GM12878 (cell line): Measurements from ENCODE around the gene SH3YL1. TPM values are rescaled to one million over a fixed set of nuclear protein-coding genes. Genes with fewer than 3 reads are reported as not detected.

ENCODE experiments used
- ATAC-seq: fragments of 200-7000 bp; cut with Tn5 transposase; 3 replicates; pipeline ENCODE4 v1.9.1; 2020; ENCODE audit warnings: mild to moderate bottlenecking, moderate library complexity
- BruUV-seq: library from RNA; stranded (reverse); fragments of 400-500 nt; replicated peaks from 2 replicates; lab custom pipeline; 2021; lab: Mats Ljungman, UMichigan
- CTCF ChIA-PET: fragments of 300-600 bp; sonication (Branson Sonifier 250); formaldehyde crosslinking; extraction: SDS; loops from one replicate; lab custom pipeline; 2021; ENCODE audit warnings: inconsistent platforms; lab: Yijun Ruan, JAX
- POLR2A ChIA-PET: fragments of 350-600 bp; formaldehyde crosslinking; extraction: SDS; loops from one replicate; lab custom pipeline; 2021; ENCODE audit warnings: inconsistent platforms; lab: Charles Lee
- RAD21 ChIA-PET: fragments of 300-600 bp; sonication (Branson Sonifier 250); formaldehyde crosslinking; loops from one replicate; lab custom pipeline; 2023; ENCODE audit warnings: antibody characterized with exemption; ENCODE audit not compliant: unreplicated experiment; lab: Charles Lee
- SMC1A ChIA-PET: fragments of 300-600 bp; sonication (Branson Sonifier 250); formaldehyde crosslinking; loops from one replicate; lab custom pipeline; 2023; ENCODE audit not compliant: unreplicated experiment, uncharacterized antibody; lab: Charles Lee
- DNase-seq: peaks from one replicate; pipeline ENCODE4 v3.0.0-alpha.2; 2011; ENCODE audit warnings: low read depth, low spot score
- FAIRE-seq: peaks from 3 replicates; lab custom pipeline; 2011; peaks lifted over from hg19 to GRCh38; lab: Jason Lieb, UNC
- H2AFZ ChIP-seq: 2 replicates; pipeline ENCODE4 v1.6.0; 2011; ENCODE audit warnings: low read depth, low read length, control low read depth; ENCODE audit not compliant: control insufficient read depth
- H3K27ac ChIP-seq: 2 replicates; pipeline ENCODE4 v1.5.1; 2011; ENCODE audit warnings: control low read depth; ENCODE audit not compliant: control insufficient read depth, insufficient read depth
- H3K27me3 ChIP-seq, 2 experiments: replicated peaks in 1 of 2; 2 replicates each; pipeline versions ENCODE4 v1.6.0 to v1.6.1; 2011; ENCODE audit warnings: low read length in 1 of 2; ENCODE audit not compliant: control insufficient read depth in 2 of 2, insufficient read depth in 2 of 2
- H3K36me3 ChIP-seq, 2 experiments: 2 replicates each; pipeline ENCODE4 v1.5.1; 2011; ENCODE audit warnings: low read length in 1 of 2; ENCODE audit not compliant: control insufficient read depth in 2 of 2, insufficient read depth in 2 of 2
- H3K4me1 ChIP-seq: 2 replicates; pipeline ENCODE4 v1.6.1; 2011; ENCODE audit warnings: mild to moderate bottlenecking, low read length, moderate library complexity, mixed read lengths; ENCODE audit not compliant: control insufficient read depth, insufficient read depth
- H3K4me2 ChIP-seq: 2 replicates; pipeline ENCODE4 v1.6.0; 2011; ENCODE audit warnings: control low read depth; ENCODE audit not compliant: control insufficient read depth, insufficient read depth
- H3K4me3 ChIP-seq: fragments of 200-600 bp; sonication (generic); 2 replicates; pipeline ENCODE4 v1.5.1; 2016
- H3K79me2 ChIP-seq: 2 replicates; pipeline ENCODE4 v1.6.0; 2011; ENCODE audit warnings: low read length; ENCODE audit not compliant: control insufficient read depth, insufficient read depth
- H3K9ac ChIP-seq: 2 replicates; pipeline ENCODE4 v1.8.0; 2011; ENCODE audit warnings: low read length, control low read depth, mixed read lengths; ENCODE audit not compliant: control insufficient read depth, insufficient read depth
- H3K9me3 ChIP-seq: replicated peaks from 3 replicates; pipeline ENCODE4 v1.5.1; 2011; ENCODE audit warnings: mild to moderate bottlenecking, low read length; ENCODE audit not compliant: control insufficient read depth, insufficient read depth
- H4K20me1 ChIP-seq: 2 replicates; pipeline ENCODE4 v1.6.0; 2011; ENCODE audit not compliant: control insufficient read depth, insufficient read depth
- BCLAF1 ChIP-seq: fragments of 450-650 bp; IDR thresholded peaks from 2 replicates; pipeline ENCODE4 v1.6.1; 2017; ENCODE audit warnings: antibody characterized with exemption, mild to moderate bottlenecking, moderate library complexity
- JUNB ChIP-seq: IDR thresholded peaks from 2 replicates; pipeline ENCODE4 v1.6.1; 2016; ENCODE audit warnings: antibody characterized with exemption, mild to moderate bottlenecking
- NR2F1 ChIP-seq: fragments of 450-650 bp; conservative IDR thresholded peaks from 2 replicates; pipeline ENCODE4 v1.6.1; 2017; ENCODE audit warnings: mild to moderate bottlenecking
- PBX3 ChIP-seq: IDR thresholded peaks from 2 replicates; pipeline ENCODE4 v1.6.1; 2011; ENCODE audit warnings: mild to moderate bottlenecking, low read depth, low read length, moderate library complexity; ENCODE audit not compliant: insufficient replicate concordance
- PML ChIP-seq: IDR thresholded peaks from 2 replicates; pipeline ENCODE4 v1.6.1; 2012; ENCODE audit warnings: low read length, inconsistent platforms
- POLR2A ChIP-seq: IDR thresholded peaks from 2 replicates; pipeline ENCODE4 v1.6.1; 2011; ENCODE audit warnings: low read depth, mild to moderate bottlenecking, low read length
- SMARCA5 ChIP-seq: fragments of 450-650 bp; IDR thresholded peaks from 2 replicates; pipeline ENCODE4 v1.6.1; 2017; ENCODE audit warnings: mild to moderate bottlenecking
- TARDBP ChIP-seq: IDR thresholded peaks from 2 replicates; pipeline ENCODE4 v1.6.1; 2016; ENCODE audit warnings: borderline replicate concordance
- YBX1 ChIP-seq: fragments of 450-650 bp; IDR thresholded peaks from 2 replicates; pipeline ENCODE4 v1.6.1; 2016; ENCODE audit warnings: antibody characterized with exemption
- WGBS: methylation state at CpG from one replicate; pipeline ENCODE4 v1.1.6; 2016; ENCODE audit warnings: low lambda C conversion rate; ENCODE audit not compliant: insufficient replicate concordance, insufficient coverage; ENCODE audit errors: missing lambda C conversion rate; 5-methylcytosine and 5-hydroxymethylcytosine counted together
- in situ Hi-C: fragments of 300-500 bp; cut with MboI; formaldehyde crosslinking; loops from 9 replicates; pipeline ENCODE4 v1.14.3; 2018; ENCODE audit warnings: mixed read lengths
- intact Hi-C: fragments of 100-400 bp; cut with micrococcal nuclease; formaldehyde crosslinking; loops from one replicate; pipeline ENCODE4 v1.14.2; 2022; ENCODE audit not compliant: unreplicated experiment
- polyA plus RNA-seq, 11 experiments: library from polyadenylated mRNA; depleted of rRNA in 4 of 11; unstranded in 6 of 11; stranded (reverse) in 5 of 11; fragments of >200 nt; fragmentation: Nextera tagmentation in 4 of 11; fragmentation: Illumina TruSeq in 1 of 11; extraction: Ambion mirVana in 4 of 11; extraction: Trizol in 1 of 11; gene quantifications; 1 replicate in 1 of 11; 2 replicates in 10 of 11; pipeline versions ENCODE4 v1.2.1 to v1.2.3, GENCODE V29; 2011 to 2016; ENCODE audit warnings: inconsistent platforms in 2 of 11, missing spikeins in 2 of 11, low read depth in 1 of 11
- total RNA-seq, 4 experiments: library from RNA; depleted of rRNA in 3 of 4; stranded (reverse); fragments of >200 nt in 3 of 4; fragmentation: Illumina TruSeq in 1 of 4; extraction: Trizol in 1 of 4; gene quantifications; 2 replicates each; pipeline versions ENCODE4 v1.2.1 to v1.2.3, GENCODE V29; 2013 to 2021

Gene SH3YL1
- total and polyA plus RNA-seq, 10 of the 15 experiments (the other 5 are each of a cell fraction or from before 2014, with no cell fraction given): 12.2 to 22.4 (median 17.2) TPM

- H3K9me3 ChIP-seq: no peaks in the 10 kb centered on the region
- H3K27ac ChIP-seq: no peak overlapping the region
- no peak for DNase-seq
- CTCF ChIA-PET: interaction anchor here (0.8 to 1.3 kb wide), 2 partner anchors 9 to 22 kb away, joined by 3 to 5 read pairs; no protein-coding TSS in a partner anchor
- H3K79me2 ChIP-seq: no peaks in the 10 kb centered on the region; the same call in 1 of the 2 replicates
- no peak for ATAC-seq
- no peak overlapping the region for H3K4me2 ChIP-seq
- no peaks in the 10 kb centered on the region for H3K27me3 ChIP-seq
- BruUV-seq: no TSS peak
- no peak overlapping the region for H2AFZ ChIP-seq
- RAD21 ChIA-PET: no interaction called here
- intact Hi-C loops (no loop called here), in situ Hi-C loops (no loop called here)
- no peak overlapping the region for H3K9ac ChIP-seq
- POLR2A ChIA-PET: no interaction called here
- TF ChIP-seq JUNB (no peak), PML (no peak), NR2F1 (no peak)
- SMC1A ChIA-PET: interaction anchor here (0.9 kb wide), 1 partner anchor 13 kb away, joined by 3 read pairs; no protein-coding TSS in a partner anchor
- peaks cover 1% of the 10 kb centered on the region for H3K4me1 ChIP-seq
- FAIRE-seq: no peak
- peaks cover 26 to 34% of the 10 kb centered on the region in 2 experiments for H3K36me3 ChIP-seq
- H4K20me1 ChIP-seq: no peaks in the 10 kb centered on the region
- H3K4me3 ChIP-seq: no peak overlapping the region
- WGBS: 90% methylated on average over 7 of the region's 7 CpGs
Measured at GRCh38 chr2:280650-281110, 16.8 kb upstream of the SH3YL1 start.

GRCh38 chr2:279956-280649, 16.3 kb upstream of the SH3YL1 start:
- POLR2A ChIA-PET: no interaction called here
- H3K4me1 ChIP-seq: peaks cover 7% of the 10 kb centered on the region
- H3K27me3 ChIP-seq: no peaks in the 10 kb centered on the region
- CTCF ChIA-PET: interaction anchor here (1.3 kb wide), 1 partner anchor 10 kb away, joined by 5 read pairs; no protein-coding TSS in a partner anchor
- in situ Hi-C loops: no loop called here
- no peaks in the 10 kb centered on the region for H3K9me3 ChIP-seq
- FAIRE-seq (no peak), ATAC-seq (no peak)
- no peak overlapping the region for H3K9ac ChIP-seq
- H3K36me3 ChIP-seq: peaks cover 26 to 39% of the 10 kb centered on the region in 2 experiments
- H3K79me2 ChIP-seq: peaks cover 2% of the 10 kb centered on the region; the same call in 1 of the 2 replicates
- no peak overlapping the region for H3K27ac ChIP-seq
- no TSS peak for BruUV-seq
- RAD21 ChIA-PET: no interaction called here
- TF ChIP-seq YBX1 (no peak), POLR2A (no peak), PBX3 (no peak), BCLAF1 (no peak), TARDBP (no peak), SMARCA5 (no peak), JUNB (no peak)
- TF ChIP-seq, all 136 proteins: peak for 0
- H3K4me3 ChIP-seq: no peak overlapping the region
- no peak overlapping the region for H3K4me2 ChIP-seq
- DNase-seq: no peak
- SMC1A ChIA-PET: interaction anchor here (0.9 kb wide), 1 partner anchor 12 kb away, joined by 3 read pairs; no protein-coding TSS in a partner anchor
- no peaks in the 10 kb centered on the region; the same call in 1 of the 2 replicates for H4K20me1 ChIP-seq
- H2AFZ ChIP-seq: no peak overlapping the region
- 97% methylated on average over 4 of the region's 4 CpGs for WGBS
- intact Hi-C loops: no loop called here
